Mesenteric fat pad (tissue), 1 donor: Measurements from ENCODE around the gene DGKG. TPM values are rescaled to one million over a fixed set of nuclear protein-coding genes. Genes with fewer than 3 reads are reported as not detected.

Experiments
- DNase-seq: peaks from one replicate; pipeline ENCODE4 v3.0.0-alpha.2; 2020; ENCODE audit warnings: low spot score
- total RNA-seq: library from RNA; stranded (reverse); fragmentation: NEBNext Ultra II Directional; extraction: Animal tissue kit (Norgen Biotek cat#: 25700); gene quantifications from one replicate; pipeline ENCODE4 v1.2.1, GENCODE V29; 2021
- donor health status: DM: yes; HTN: yes; CAD: no.

The DGKG gene
- total RNA-seq, 1 donor from 2014 or later = 1.7 TPM

DNA sequence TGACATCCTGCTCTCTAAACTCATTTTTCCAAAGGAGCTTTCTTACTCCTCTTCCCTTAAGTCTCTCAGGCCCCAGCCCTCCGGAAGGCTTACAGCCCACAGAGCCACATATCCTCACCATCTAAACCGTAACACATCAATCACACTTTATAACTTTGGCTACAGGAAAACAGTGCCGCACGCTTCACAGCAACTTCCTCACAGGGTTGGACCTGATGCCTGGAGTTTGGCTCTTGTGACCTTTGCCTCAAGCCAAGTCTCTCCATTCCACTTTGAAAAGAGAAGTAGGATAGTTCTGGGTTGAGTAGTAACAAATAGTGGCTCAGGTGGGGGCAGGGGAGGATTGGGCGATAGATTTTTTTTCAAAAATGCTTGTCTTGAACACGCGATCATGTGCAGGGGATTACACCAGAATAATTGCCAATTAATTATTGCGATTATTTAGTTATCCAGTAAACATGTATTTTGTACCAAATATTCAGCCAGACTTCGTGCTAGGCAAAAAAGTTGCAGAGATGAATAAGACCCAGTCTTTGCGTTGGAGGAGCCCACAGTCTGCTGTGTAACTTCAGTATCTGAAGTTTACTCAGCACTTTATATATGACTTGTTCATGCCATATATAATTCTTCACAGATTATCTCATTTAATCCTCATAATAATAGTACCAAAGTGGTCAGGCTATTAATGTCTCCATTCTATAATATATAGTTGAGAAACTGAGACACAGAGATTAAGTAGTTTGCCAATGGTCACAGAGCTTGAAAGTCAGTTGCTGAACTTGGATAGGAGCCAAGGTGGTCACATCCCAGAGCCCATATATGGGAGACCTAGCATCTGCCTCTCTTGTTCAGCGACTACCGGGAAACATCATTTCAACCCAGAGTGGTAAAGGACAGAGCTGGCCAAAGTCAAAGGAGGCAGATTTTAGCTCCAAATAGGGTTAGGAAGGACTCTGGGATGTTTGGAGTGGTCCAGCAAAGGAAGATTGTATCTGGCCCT is 250.8 kb downstream of the DGKG start:
- DNase-seq = no peak

GRCh38 chr3:186109897-186110803 is 251.9 kb downstream of the DGKG start:
- no peak for DNase-seq

DNA sequence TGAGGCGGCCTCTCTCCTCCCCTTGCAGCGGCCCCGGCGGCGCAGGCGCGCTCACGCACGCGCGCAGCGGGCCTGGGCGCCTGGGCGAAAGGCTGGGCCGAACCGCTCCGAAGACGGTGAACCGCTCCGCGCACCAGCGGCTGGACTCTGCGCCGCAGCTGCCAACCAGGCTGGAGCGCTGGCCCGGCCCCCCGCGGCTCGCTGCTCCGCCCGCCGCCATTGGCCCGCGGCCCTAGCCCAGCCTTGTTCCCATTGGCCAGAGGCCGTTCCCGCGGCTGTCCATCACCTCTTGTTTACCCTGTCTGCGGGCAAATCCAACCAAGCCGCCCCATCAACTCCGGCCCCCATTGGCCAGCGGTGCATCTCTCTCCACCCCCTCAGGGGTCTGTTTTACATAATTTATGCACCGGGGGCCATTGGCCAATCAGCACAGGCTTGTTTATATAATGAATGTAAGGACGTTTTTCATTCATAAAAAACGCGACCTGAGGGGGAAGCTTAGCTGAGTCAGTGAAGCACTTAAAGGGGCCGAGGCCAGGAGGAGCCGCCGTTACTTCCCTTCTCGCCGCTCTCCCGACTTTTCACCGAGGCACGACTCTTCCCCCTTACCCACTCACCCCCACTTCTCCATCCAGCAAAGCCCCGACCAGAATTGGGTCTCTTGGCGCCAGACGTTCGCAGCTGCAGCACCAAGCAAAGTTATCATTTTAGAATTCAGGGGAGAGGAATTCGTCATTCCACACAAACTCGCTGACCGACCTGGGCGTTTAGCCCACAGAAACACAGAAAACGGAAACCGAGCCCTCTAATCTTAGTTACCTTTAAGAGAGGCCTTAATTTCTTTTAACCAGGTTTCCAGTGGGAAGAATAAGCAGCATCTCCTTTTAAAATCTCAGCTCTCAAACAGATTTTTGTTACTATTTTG is 252.8 kb downstream of the DGKG start, which contains the start of gene ETV5:
TSS of gene ETV5 (minus strand) at position 149 of the 925 bp plus-strand sequence. CDS start 3,221 bp downstream, outside the sequence.
- DNase-seq = peak; percentile 99

DNA sequence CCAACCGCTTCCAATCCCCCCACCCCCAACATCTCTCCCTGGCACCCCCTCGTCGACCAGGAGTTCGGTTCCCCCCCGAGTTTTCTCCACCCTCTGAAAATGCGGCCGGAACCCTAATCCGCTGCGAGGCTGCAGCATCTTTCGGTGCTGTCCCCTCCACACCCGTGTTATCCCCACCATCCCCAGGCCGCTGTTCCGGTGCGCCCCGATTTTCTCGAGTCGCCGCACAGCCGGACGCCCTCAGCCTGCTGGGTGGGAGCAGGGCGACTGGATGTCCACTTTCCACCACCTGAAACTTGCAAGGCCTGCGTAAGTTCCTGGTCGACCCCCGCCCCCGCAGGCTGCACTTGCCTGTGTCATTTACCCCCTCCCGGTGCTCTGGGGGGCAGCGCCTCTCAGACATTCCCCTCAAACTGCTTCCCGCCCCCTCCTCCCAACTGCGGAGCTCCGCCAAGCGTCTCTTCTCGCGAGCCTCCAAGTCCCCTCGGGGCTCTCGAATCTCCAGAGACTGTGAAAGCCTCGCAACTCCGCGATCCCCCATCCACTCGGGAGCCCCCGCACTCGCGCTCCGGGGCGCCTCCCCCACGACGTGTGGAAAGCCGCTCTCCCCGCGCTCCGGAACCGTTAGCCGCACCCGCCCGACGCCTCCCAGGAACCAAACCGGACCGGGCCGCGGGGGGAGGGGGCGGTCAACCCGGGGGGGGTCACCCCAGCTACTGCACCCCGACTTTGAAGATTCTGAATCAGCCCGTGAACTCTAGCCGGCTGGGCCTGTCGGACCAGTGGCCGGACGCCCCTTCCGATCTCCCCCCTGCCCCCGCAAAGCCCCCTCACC is 253.7 kb downstream of the DGKG start:
- no peak for DNase-seq

DNA sequence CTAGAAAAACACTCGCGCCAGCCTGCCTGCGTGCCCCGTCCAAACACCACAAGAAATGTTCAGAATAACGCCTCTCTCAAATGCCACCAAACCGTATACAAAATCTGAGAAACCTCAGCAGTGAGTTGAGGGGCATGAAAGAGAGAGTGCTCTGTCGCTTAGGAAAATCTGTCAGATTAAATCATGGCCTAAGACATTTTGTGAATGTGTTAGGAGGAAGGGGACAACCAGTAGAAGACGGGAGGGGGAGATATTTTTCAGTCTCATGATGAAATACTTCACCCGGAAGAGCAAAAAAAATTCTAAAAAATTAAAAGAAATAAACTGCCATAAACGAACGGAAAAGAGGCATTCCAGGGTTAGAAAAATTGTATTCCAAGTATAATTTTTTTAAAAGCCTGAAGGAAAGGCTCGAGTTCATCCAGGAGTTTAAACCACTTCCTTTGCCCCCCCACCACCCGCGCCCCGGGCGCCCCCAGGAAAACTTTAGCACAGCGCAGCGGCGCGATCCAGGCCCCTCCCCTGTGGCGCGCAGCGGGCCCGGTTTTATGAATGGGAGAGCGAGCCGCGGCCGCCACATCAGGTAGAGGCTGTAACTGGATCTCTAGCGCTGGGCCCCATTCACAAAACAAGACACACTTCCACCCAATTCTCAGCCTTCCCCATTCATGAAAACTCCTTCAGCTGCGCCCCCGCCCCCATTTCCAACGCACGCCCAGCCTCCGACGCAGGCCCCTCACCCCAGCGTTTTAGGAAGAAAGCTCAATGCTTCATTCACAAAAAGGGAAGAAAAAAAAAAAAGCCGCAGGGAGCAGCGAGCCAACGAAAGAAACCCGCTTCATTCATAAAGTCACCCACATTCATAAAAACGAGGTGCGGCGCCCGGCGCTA is 254.6 kb downstream of the DGKG start:
- DNase-seq = no peak

DNA sequence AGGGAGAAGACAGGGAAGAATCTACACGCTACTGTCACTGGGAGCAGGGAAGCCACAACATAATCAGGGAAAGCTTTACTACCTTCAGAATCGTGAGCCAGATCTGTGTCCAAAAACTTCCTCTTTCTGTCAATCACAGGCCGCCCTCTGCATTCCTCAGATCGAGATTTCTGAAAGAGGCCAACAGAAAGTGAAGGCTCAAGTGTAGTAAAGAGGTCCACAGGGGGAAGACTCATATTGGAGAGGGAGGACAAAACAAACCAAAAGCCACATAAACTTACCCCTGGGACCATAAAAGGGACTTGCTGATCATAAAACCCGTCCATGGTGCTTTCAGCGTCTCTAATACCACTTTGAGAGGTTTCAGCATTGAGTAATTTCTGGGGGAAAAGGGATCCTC is 256.5 kb downstream of the DGKG start:
- DNase-seq = no peak

- no peak for DNase-seq
Observed at GRCh38 chr3:186102687-186103086, 259.3 kb downstream of the DGKG start.

- no peak for DNase-seq
Observed at GRCh38 chr3:186100398-186100797, 261.6 kb downstream of the DGKG start.

DNA sequence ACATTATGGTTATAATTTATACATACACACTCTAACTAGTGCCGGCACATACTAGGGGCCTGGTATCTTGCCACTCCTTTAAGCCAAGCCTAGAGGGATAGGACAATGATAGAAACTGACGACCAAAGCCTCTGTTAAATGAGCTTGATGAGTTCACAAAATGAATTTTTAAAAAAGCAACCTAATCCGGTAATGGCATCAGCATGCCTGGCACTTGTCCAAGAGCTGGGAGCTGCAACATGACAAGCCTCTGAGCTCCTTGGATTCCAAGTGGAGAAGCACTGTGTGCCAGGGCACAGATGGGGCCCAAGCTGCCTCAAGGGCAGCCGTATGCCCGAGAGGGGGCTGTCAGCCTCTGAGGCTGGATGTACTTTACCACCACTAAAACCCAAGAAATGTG is 262.9 kb downstream of the DGKG start:
- DNase-seq = no peak

- no peak for DNase-seq
Observed at GRCh38 chr3:186098740-186099139, 263.3 kb downstream of the DGKG start.

GRCh38 chr3:186097663-186098451 is 264.2 kb downstream of the DGKG start:
- no peak for DNase-seq

GRCh38 chr3:186097317-186097662 is 264.7 kb downstream of the DGKG start:
- DNase-seq = no peak

Other genes with a start within 250 kb of the DGKG start
- 3.1 TPM for gene CRYGS, start 182.1 kb upstream of the DGKG start, total RNA-seq
- gene TBCCD1, start 205.1 kb upstream of the DGKG start, total RNA-seq = 13.1 TPM
- gene DNAJB11, start 208.5 kb upstream of the DGKG start, total RNA-seq = 47.0 TPM